ENCODE data around the gene OR51B5. TPM values are rescaled to one million over a fixed set of nuclear protein-coding genes. Genes with fewer than 3 reads are reported as not detected.

Gene OR51B5
- polyA plus RNA-seq, 1 of the 3 experiments (the other 2 are of a cell fraction), result 0.15 TPM

DNA sequence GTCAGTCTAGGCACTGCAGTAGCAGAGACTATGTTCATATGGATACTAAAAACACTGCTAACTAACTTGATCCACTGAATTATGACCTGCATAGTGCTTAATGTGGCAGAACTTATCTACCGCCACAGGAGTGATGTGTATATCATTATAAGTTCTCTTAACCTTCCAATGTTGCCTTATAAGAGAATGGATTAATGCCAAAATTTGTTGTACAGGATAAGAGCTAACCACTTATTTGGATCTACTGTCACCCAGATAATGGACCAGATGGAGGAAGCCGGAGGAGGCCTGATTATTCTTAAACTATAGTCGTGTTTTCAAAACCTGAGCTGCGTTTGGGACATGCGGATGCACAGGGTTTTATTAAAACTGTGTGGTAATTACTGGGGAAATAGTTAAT, 39.7 kb downstream of the OR51B5 start:
- Histone ChIP-seq H3K79me2 (ENCODE audit: insufficient read depth) (no peaks in the 10 kb centered on the region), H3K9ac (no peak overlapping the region), H3K4me2 (no peak overlapping the region), H3K27ac (ENCODE audit: low read depth in 2 of 2, low read length in 1 of 2) (no peak overlapping the region), H4K20me1 (ENCODE audit: insufficient read depth) (no peaks in the 10 kb centered on the region), H3K36me3 (replicated peaks in 1 of 2; ENCODE audit: control insufficient read depth in 1 of 2, insufficient read depth in 2 of 2, low read length in 1 of 2) (no peaks in the 10 kb centered on the region), H3K9me3 (no peaks in the 10 kb centered on the region), H3K4me3 (ENCODE audit: low read depth in 2 of 2, low read length in 1 of 2) (no peak overlapping the region), H3K27me3 (ENCODE audit: insufficient read depth) (no peaks in the 10 kb centered on the region; the same call in 1 of the 2 replicates), H2AFZ (ENCODE audit: low read depth) (no peak overlapping the region), H3F3A (replicated peaks; ENCODE audit: insufficient read depth) (no peaks in the 10 kb centered on the region), H3K9me2 (no peaks in the 10 kb centered on the region), H3K4me1 (ENCODE audit: control insufficient read depth in 1 of 2, insufficient read depth in 2 of 2, low read depth in 1 of 2, low read length in 1 of 2) (no peaks in the 10 kb centered on the region)
- no peak for TF ChIP-seq EZH2phosphoT487 (IDR thresholded peaks at IDR 0.05; ENCODE audit: borderline replicate concordance, low read depth)
- TF ChIP-seq, protein P1, sequence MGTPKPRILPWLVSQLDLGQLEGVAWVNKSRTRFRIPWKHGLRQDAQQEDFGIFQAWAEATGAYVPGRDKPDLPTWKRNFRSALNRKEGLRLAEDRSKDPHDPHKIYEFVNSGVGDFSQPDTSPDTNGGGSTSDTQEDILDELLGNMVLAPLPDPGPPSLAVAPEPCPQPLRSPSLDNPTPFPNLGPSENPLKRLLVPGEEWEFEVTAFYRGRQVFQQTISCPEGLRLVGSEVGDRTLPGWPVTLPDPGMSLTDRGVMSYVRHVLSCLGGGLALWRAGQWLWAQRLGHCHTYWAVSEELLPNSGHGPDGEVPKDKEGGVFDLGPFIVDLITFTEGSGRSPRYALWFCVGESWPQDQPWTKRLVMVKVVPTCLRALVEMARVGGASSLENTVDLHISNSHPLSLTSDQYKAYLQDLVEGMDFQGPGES (IDR thresholded peaks at IDR 0.05; ENCODE audit: low read depth, low read length), result no peak
- no peak for TF ChIP-seq TEAD4 (IDR thresholded peaks at IDR 0.05; ENCODE audit: borderline replicate concordance, insufficient read depth)
- no peak for TF ChIP-seq POLR2AphosphoS5 (IDR thresholded peaks at IDR 0.05; ENCODE audit: low read depth, low read length)
- TF ChIP-seq TCF12 (IDR thresholded peaks at IDR 0.05), result no peak
- no peak for TF ChIP-seq FOXM1 (IDR thresholded peaks at IDR 0.05; ENCODE audit: low read depth)
- no peak for TF ChIP-seq FOXJ3 (CRISPR knock-in tag; IDR thresholded peaks at IDR 0.05)
- no peak for TF ChIP-seq TAF1 (IDR thresholded peaks at IDR 0.05; ENCODE audit: borderline replicate concordance, low read depth, low read length)
- DNase-seq, result no peak
- POLR2A ChIA-PET, result no interaction called here
- 11% methylated on average over 5 of the region's 5 CpGs for WGBS (ENCODE audit: low lambda C conversion rate)
- CTCF ChIA-PET, result no interaction called here

DNA sequence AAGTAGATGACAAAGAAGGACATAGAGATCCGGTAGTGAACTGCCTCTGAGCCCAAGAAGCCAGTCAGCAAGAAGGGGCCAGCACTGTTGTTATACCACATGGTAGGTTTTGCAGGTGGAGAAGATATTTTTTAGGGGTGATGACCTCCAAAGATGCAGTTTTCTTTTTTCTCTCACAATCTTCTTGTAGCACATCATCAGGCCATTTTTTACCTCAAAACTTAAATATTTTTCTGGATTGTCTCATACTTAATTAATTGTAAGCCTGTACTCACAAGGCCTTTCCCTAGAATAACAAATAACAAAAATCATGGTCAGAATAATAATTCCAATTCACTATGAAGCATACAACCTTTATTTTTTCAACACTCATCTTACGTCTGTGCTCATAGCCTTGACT, 41.5 kb downstream of the OR51B5 start, which contains the start of gene OR51B4:
OR51B4 (minus strand) TSS at position 101 of the 400 bp plus-strand sequence; CDS start at position 101, 0 bp downstream.
- peaks cover 6% of the 10 kb centered on the region; the same call in 1 of the 2 replicates for H3K27me3 ChIP-seq (ENCODE audit: insufficient read depth)
- H3K36me3 ChIP-seq (replicated peaks in 1 of 2; ENCODE audit: control insufficient read depth in 1 of 2, insufficient read depth in 2 of 2, low read length in 1 of 2), result no peaks in the 10 kb centered on the region
- no peak within 1 kb of the TSS for H3K4me3 ChIP-seq (ENCODE audit: low read depth in 2 of 2, low read length in 1 of 2)
- no peaks in the 10 kb centered on the region for H3K9me3 ChIP-seq
- no peak within 1 kb of the TSS for H2AFZ ChIP-seq (ENCODE audit: low read depth)
- no peaks in the 10 kb centered on the region for H3K9me2 ChIP-seq
- DNase-seq, result no peak
- 9% methylated on average over 2 of the region's 2 CpGs for WGBS (ENCODE audit: low lambda C conversion rate)
- POLR2A ChIA-PET, result no interaction called here
- no peaks in the 10 kb centered on the region for H3F3A ChIP-seq (replicated peaks; ENCODE audit: insufficient read depth)
- no peak within 1 kb of the TSS for H3K27ac ChIP-seq (ENCODE audit: low read depth in 2 of 2, low read length in 1 of 2)
- no peaks in the 10 kb centered on the region for H3K4me1 ChIP-seq (ENCODE audit: control insufficient read depth in 1 of 2, insufficient read depth in 2 of 2, low read depth in 1 of 2, low read length in 1 of 2)
- CTCF ChIA-PET, result no interaction called here
- no peaks in the 10 kb centered on the region for H4K20me1 ChIP-seq (ENCODE audit: insufficient read depth)
- no peak within 1 kb of the TSS for H3K9ac ChIP-seq
- no peaks in the 10 kb centered on the region for H3K79me2 ChIP-seq (ENCODE audit: insufficient read depth)
- H3K4me2 ChIP-seq, result no peak within 1 kb of the TSS
- TF ChIP-seq JUND (IDR thresholded peaks at IDR 0.05), result no peak
- TF ChIP-seq, protein P2, sequence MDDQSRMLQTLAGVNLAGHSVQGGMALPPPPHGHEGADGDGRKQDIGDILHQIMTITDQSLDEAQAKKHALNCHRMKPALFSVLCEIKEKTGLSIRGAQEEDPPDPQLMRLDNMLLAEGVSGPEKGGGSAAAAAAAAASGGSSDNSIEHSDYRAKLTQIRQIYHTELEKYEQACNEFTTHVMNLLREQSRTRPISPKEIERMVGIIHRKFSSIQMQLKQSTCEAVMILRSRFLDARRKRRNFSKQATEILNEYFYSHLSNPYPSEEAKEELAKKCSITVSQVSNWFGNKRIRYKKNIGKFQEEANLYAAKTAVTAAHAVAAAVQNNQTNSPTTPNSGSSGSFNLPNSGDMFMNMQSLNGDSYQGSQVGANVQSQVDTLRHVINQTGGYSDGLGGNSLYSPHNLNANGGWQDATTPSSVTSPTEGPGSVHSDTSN (IDR thresholded peaks at IDR 0.05), result no peak
- TF ChIP-seq RCOR1 (IDR thresholded peaks at IDR 0.05; ENCODE audit: low read length), result no peak
- no peak for TF ChIP-seq EZH2phosphoT487 (IDR thresholded peaks at IDR 0.05; ENCODE audit: borderline replicate concordance, low read depth)
- no peak for TF ChIP-seq RXRA (IDR thresholded peaks at IDR 0.05; ENCODE audit: borderline replicate concordance, low read depth)
- no peak for TF ChIP-seq TAF1 (IDR thresholded peaks at IDR 0.05; ENCODE audit: borderline replicate concordance, low read depth, low read length)
- no peak for TF ChIP-seq MXI1 (IDR thresholded peaks at IDR 0.05; ENCODE audit: low read depth, low read length)
- no peak for TF ChIP-seq EP300 (IDR thresholded peaks at IDR 0.05; ENCODE audit: borderline replicate concordance in 1 of 2, low read depth in 1 of 2, low read length in 1 of 2)
- no peak for TF ChIP-seq CHD2 (IDR thresholded peaks at IDR 0.05; ENCODE audit: low read length, partially characterized antibody)
- TF ChIP-seq, protein P3, sequence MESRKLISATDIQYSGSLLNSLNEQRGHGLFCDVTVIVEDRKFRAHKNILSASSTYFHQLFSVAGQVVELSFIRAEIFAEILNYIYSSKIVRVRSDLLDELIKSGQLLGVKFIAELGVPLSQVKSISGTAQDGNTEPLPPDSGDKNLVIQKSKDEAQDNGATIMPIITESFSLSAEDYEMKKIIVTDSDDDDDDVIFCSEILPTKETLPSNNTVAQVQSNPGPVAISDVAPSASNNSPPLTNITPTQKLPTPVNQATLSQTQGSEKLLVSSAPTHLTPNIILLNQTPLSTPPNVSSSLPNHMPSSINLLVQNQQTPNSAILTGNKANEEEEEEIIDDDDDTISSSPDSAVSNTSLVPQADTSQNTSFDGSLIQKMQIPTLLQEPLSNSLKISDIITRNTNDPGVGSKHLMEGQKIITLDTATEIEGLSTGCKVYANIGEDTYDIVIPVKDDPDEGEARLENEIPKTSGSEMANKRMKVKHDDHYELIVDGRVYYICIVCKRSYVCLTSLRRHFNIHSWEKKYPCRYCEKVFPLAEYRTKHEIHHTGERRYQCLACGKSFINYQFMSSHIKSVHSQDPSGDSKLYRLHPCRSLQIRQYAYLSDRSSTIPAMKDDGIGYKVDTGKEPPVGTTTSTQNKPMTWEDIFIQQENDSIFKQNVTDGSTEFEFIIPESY (IDR thresholded peaks at IDR 0.05; ENCODE audit: borderline replicate concordance, low read depth), result no peak
- TF ChIP-seq, protein P4, sequence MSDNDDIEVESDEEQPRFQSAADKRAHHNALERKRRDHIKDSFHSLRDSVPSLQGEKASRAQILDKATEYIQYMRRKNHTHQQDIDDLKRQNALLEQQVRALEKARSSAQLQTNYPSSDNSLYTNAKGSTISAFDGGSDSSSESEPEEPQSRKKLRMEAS (IDR thresholded peaks at IDR 0.05; ENCODE audit: low read depth), result no peak
- TF ChIP-seq SMC3 (IDR thresholded peaks at IDR 0.05; ENCODE audit: low read depth, low read length), result no peak
- TF ChIP-seq NRF1 (IDR thresholded peaks at IDR 0.05; ENCODE audit: low read depth, low read length), result no peak
- TF ChIP-seq, protein P1 (IDR thresholded peaks at IDR 0.05; ENCODE audit: low read depth, low read length), result no peak
- TF ChIP-seq, protein P5, sequence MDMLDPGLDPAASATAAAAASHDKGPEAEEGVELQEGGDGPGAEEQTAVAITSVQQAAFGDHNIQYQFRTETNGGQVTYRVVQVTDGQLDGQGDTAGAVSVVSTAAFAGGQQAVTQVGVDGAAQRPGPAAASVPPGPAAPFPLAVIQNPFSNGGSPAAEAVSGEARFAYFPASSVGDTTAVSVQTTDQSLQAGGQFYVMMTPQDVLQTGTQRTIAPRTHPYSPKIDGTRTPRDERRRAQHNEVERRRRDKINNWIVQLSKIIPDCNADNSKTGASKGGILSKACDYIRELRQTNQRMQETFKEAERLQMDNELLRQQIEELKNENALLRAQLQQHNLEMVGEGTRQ (IDR thresholded peaks at IDR 0.05; ENCODE audit: borderline replicate concordance, low read depth, low read length), result no peak
- TF ChIP-seq FOXJ3 (CRISPR knock-in tag; IDR thresholded peaks at IDR 0.05), result no peak
- no peak for TF ChIP-seq YY1 (IDR thresholded peaks at IDR 0.05; ENCODE audit: low read depth)

All from SK-N-SH (cell line).